HK-2 (cell line): ENCODE results near the gene FKBP10.
"Not testable (repeated sequence)": the region's sequence is repeated elsewhere in the genome, so short reads cannot be mapped to it uniquely, and the experiment has no call there.

Experiments used
- DNase-seq: peaks from one replicate; pipeline ENCODE4 v3.0.0-alpha.2; 2018; ENCODE audit not compliant: unreplicated experiment

The FKBP10 gene, protein sequence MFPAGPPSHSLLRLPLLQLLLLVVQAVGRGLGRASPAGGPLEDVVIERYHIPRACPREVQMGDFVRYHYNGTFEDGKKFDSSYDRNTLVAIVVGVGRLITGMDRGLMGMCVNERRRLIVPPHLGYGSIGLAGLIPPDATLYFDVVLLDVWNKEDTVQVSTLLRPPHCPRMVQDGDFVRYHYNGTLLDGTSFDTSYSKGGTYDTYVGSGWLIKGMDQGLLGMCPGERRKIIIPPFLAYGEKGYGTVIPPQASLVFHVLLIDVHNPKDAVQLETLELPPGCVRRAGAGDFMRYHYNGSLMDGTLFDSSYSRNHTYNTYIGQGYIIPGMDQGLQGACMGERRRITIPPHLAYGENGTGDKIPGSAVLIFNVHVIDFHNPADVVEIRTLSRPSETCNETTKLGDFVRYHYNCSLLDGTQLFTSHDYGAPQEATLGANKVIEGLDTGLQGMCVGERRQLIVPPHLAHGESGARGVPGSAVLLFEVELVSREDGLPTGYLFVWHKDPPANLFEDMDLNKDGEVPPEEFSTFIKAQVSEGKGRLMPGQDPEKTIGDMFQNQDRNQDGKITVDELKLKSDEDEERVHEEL

GRCh38 chr17:41812381-41813151 is at the start of gene FKBP10:
TSS of gene FKBP10 (plus strand) at chr17:41813004. CDS start at chr17:41813035, 31 bp downstream.
- peak; percentile 82 for DNase-seq

- DNase-seq, result no peak
These were observed 49.5 kb upstream of the FKBP10 start for GRCh38 chr17:41763327-41763726.

GRCh38 chr17:41766135-41766534 is 46.7 kb upstream of the FKBP10 start:
- DNase-seq, result no peak

- no peak for DNase-seq
These were observed 45.3 kb upstream of the FKBP10 start for GRCh38 chr17:41767324-41768042.

- DNase-seq, result no peak
These were observed 44.0 kb upstream of the FKBP10 start for GRCh38 chr17:41768682-41769288.

DNA sequence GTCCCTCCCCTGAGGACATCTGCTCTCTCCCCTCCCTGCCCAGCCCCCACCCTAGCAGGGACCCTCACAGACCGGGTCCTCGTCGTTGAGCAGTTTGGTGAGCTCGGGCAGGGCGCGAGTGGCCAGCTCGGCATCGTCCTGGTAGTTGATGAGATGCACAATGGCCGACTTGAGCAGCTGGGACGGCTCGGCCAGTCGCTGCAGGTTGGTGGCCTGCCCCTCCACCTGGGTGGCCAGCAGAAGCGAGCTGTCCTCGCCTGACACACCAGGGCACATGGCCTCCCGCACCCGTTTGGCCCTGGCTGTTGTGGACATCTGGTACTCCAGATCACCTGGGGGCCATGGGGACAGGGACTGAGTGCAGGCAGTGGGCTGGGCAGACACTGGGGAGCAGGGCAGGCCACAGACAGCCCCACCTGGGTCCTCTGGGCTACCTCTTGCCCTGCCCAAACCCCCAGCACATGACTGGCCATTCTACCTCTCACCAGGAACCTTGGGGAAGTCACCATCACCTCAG is 43.4 kb upstream of the FKBP10 start:
- DNase-seq, result no peak

DNA sequence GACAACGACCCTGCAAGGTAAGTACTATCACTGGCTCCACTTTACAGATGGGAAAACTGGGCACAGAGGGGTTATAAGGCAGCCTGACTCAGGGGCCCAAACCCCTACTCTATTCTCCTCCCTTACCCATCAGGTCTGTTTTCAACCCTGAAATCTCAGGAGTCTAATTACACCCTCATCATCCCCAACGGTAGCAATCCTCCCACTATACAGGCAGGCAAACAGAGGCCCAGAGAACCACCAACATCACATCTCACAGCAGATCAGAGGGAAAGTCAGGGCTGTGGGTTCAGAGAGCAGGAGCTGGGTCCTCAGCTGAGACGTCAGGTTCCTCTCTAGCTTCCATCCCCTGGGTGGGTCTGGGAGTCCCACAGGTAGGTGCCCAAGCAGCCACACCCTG is 42.8 kb upstream of the FKBP10 start:
- DNase-seq, result no peak

DNA sequence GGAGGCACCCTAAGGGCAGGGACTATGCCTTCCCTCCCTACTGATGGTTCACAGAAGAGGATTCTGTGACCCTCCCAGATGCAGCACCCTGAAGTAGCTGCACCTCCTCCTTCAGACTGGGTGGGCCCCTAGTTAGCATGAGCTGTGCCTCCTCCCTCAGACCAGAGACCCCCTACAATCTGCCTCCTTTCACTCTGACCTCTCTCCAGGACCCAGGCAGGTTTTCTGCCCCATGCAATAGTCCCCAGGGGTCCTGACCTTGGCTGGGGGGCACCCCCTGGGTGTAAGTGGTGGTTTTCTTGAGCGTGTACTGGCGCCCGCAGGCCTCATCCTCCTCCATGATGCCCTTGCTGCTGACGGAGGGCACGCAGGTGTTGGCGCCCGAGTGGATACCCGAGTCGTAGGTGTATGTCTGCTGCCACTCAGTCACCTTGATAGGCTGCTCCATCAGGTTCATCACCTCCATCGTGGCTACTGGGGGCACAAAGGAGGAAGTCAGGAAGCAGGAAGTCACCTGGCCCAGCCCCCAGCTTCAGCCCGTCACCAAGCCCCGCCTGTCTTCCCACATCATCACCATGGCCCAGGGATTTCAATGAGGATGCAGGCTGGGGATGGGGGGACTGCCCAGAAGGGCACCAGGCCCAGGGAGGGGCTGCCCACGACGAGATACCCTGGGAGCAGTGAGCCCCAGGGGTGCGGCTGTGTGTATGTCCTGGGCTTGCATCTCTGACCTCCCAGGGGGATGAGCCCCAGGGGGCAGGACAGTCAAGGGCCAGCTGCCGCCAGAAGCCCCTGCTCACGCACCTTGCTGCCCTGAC is 41.2 kb upstream of the FKBP10 start:
- no peak for DNase-seq

DNA sequence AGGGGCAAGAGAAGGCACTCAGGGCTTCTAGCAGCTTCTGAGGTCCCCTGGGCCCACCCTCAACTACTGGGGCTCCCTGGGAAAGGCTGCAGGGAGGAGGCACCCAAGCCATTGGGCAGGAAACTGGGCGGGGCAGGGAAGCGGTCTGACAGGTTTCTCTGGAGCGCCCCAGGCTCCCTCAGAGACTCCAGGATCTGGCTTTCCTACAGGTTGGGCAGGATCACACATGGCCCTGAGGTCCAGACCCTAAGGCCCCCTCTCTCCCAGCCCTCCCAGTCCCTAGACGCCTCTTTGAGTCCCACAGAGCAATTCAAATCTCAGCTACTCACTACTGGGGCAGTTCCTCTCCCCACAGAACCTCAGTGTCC is 40.6 kb upstream of the FKBP10 start:
- DNase-seq, result no peak

DNA sequence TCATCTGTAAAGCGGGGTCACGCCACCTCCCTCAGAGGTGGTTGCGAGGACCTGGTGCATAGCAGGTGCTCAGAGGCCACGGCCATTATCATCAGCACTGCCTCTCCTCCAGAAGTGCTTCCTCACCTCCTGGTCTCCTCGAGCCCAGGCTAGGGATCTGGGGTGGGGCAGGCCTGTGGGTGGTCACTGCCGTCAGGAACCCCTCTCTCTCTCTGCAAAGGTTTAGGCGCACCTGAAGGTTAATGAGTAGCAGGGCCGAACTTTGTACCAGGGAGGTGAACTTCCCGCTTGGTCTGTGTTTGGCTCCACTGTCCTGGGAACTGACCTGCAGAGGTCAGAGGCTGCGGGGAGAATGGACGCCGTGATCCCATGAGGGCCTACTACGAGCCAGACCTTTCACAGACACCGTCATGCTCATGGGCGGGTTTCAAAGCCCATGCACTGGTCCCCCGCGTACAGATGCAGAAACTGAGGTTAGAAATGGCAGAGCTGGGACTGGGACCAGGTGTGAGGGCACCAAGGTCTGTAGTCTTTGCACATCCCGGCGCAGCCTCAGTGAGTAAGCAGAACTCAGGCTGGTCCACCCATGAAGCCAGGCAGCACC is 40.1 kb upstream of the FKBP10 start:
- DNase-seq, result no peak

DNA sequence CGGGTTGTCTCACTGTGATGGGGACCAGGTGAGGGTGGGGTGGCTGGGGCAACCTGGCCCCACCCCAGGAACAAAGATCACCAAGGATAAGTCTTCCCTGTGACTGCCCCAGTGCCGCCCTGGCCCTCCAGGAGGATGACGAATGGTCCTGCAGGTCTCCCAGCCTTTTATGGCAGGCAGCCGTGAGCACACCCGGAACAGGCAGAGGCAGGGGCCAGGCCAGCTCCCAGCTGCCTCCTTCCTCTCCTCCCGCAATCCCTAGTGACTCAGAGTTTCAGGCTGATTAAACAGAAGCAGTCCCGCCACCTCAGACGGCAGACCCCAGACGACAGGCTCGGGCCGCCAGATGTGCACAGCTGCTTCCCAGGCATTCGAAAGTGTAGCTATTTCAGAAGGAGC is 39.6 kb upstream of the FKBP10 start:
- DNase-seq, result peak; percentile 88

DNA sequence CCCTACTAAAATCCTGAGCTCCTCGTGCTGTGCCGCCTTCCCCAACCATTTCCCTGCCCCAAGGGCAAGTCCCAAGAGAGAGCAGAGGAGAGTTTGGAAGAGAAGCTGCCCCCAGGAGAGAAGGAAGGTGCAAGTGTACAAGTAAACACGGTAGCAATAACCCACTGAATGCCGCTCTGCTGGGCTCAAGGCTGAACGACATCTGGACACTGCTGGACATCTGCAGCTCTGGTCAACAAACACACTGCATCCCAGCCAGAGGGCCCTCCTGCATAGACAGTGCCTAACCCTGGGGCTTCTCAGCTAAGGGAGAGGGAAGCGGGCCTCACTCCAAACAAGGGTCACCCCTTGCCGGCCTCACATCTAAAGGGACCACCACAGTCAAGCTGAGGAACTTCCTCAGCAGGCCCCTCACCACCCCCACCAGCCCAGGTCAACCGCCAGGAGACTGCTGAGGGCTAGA is 39.0 kb upstream of the FKBP10 start:
- no peak for DNase-seq

DNA sequence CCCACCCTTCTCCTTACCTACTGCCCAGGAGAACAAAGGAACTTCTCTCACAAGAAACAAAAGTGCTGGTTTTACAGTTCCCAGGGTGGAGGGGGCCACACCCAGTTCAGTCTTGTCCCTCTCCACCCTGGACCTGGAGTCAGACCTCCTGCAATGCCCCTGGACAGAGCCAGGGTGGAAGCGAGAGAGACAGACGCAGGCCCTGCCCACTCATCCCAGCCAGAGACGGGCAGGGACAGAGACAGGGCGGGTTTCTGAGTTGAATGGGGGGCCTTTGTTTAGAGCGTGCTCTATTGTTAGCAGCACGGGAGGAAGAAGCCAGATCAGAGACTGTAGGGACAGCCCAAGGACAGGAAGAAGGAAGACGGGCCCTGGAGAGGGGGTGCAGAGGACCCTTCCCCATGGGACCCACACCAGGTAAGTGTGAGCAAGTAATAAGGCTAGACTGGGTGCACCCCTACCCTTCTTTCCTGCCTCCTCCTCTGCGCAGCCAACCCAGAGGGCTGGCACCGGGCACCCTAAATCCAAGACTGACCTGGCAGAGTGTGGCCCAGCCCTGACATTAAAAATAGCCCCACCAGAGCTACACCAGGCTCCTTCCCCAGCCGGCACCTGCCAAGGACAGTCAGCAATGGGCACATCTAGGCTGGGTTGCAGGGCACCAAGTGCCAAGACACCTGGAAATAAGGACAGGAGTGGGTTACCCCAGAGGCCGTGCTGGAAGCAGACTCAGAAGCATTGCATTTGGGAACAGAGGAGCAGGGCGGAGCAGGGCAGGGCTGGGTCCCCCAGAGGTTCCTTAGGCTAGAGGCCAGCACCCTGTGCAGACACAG is 37.2 kb upstream of the FKBP10 start:
- no peak for DNase-seq

DNA sequence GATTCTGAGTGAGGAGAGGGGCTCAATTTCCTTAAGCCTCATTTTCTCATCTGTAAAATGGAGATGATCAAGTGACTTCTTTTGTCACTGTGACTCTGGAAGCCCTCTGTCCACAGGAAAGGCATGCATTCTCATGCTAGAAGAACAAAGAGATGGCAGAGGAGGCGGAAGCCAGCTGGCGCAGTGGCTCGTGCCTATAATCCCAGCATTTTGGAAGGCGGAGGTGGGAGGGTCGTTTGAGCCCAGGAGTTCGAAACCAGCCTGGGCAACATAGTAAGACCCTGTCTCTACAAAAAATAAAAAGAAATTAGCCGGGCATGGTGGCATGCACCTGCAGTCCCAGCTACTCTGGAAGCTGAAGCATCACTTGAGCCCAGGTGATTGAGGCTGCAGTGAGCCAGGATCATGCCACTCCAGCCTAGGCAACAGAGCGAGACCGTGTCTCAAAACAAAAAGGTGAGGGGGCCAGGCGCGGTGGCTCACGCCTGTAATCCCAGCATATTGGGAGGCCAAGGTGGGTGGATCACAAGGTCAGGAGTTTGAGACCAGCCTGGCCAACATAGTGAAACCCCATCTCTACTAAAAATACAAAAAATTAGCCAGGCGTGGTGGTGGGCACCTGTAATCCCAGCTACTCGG is 36.4 kb upstream of the FKBP10 start:
- DNase-seq, result not testable (repeated sequence)

DNA sequence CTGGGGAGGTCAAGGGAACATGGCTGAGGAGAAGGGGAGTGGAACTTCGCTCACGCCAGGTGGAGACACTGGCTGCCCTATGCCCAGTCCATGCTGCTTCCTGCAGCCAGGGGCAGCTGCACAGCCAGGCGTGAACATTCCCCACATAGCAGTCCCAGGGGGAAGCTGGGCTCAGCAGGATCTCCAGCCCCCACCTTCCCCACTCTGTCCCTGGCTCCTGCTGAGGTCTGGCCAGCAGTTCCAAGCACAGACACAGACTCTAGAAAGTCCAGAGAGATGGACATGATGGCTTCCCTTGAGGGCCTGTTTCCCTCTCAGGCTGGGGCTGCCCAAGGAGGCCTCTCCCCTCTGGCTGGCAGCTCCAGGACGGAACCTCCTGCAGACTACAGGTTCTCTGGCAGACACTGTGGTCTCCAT is 35.6 kb upstream of the FKBP10 start:
- peak; percentile 73 for DNase-seq

- peak; percentile 54 for DNase-seq
These were observed 35.1 kb upstream of the FKBP10 start for GRCh38 chr17:41777574-41778188.

GRCh38 chr17:41779954-41780353 is 32.9 kb upstream of the FKBP10 start:
- DNase-seq, result no peak
